Thyroid gland (tissue), 4 donors: Measurements from ENCODE around the gene SUN2. TPM values are rescaled to one million over a fixed set of nuclear protein-coding genes. Genes with fewer than 3 reads are reported as not detected.

ENCODE experiments used
- DNase-seq, 2 donors: peaks; one replicate each; pipeline ENCODE4 v3.0.0-alpha.2; 2019
- H3K27ac ChIP-seq, 3 donors: fragments of 200-600 bp; sonication (generic); 1 replicate in 2 of 3; 2 replicates in 1 of 3; pipeline ENCODE4 v1.5.1; 2016 to 2019; ENCODE audit warnings: mild to moderate bottlenecking in 1 of 3, moderate library complexity in 1 of 3
- H3K27me3 ChIP-seq: fragments of 200-600 bp; sonication (generic); one replicate; pipeline ENCODE4 v1.5.1; 2019
- H3K36me3 ChIP-seq, 2 donors: fragments of 200-600 bp; sonication (generic); one replicate each; pipeline ENCODE4 v1.5.1; 2016 to 2019
- H3K4me1 ChIP-seq, 2 donors: fragments of 200-600 bp; sonication (generic); one replicate each; pipeline ENCODE4 v1.5.1; 2017 to 2019
- H3K4me3 ChIP-seq, 3 donors: fragments of 200-600 bp; sonication (generic); replicated peaks in 1 of 3; 1 replicate in 2 of 3; 2 replicates in 1 of 3; pipeline ENCODE4 v1.5.1; 2016; ENCODE audit warnings: mild to moderate bottlenecking in 1 of 3
- H3K9me3 ChIP-seq: fragments of 200-600 bp; sonication (generic); one replicate; pipeline ENCODE4 v1.5.1; 2017
- CTCF ChIP-seq, 6 experiments: fragments of 200-600 bp in 3 of 6; fragments of 450-650 bp in 3 of 6; sonication (generic) in 3 of 6; IDR thresholded peaks; one replicate each; pipeline ENCODE4 v1.5.1; 2016 to 2019; ENCODE audit warnings: antibody characterized with exemption in 6 of 6, mild to moderate bottlenecking in 2 of 6, inconsistent platforms in 1 of 6, moderate library complexity in 1 of 6
- POLR2A ChIP-seq, 2 donors: fragments of 450-650 bp; IDR thresholded peaks; one replicate each; pipeline ENCODE4 v1.6.1; 2017; ENCODE audit warnings: antibody characterized with exemption in 2 of 2, mild to moderate bottlenecking in 2 of 2, moderate library complexity in 1 of 2
- WGBS, 2 donors: methylation state at CpG; one replicate each; pipeline ENCODE4 v1.1.5; 2017; 5-methylcytosine and 5-hydroxymethylcytosine counted together
- intact Hi-C: fragments of 100-400 bp; cut with DNase I; formaldehyde crosslinking; loops from one replicate; pipeline ENCODE4 v1.15.1; 2023
- total RNA-seq, 4 donors: library from RNA; depleted of rRNA; stranded (reverse); fragments of >200 nt; gene quantifications; one replicate each; pipeline ENCODE4 v1.2.3, GENCODE V29; 2016

SUN2 gene
- total RNA-seq, 4 donors from 2014 or later: 137 to 356 (median 153) TPM

DNA sequence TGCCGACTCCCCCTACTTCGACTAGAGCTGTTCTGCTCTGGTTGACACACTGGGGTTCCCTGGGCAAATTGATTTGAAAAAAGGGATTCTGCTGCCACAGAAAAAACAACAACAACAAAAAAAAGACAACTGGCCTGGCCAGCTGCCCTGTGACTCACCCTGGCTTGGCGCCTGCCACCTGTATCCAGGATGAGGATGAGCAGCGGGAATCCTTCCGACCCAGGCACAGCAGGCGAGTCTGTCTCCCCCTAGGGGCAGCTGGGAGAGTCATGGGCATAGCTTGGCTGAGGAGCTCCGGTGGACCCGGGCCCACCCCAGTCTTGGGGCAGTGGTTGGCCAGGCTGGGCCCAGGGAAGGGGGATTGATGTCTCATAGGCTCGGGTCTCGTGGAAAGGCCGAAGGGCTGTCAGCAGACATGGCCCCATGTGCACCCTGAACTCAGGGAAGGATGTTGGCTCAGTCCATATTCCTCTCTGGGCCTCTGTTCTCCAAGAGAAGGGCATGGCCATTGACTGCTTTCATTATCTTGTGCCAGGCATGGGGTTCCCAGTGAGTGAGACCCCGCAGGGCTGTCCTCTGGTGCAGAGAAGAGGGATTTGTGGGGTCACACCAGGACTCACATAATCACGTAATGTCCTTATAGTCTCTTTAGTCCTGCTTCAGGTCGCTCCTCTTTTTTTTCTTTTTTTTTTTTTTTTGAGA lies 10.4 kb upstream of the SUN2 start:
- intact Hi-C loops: no loop called here
- no peaks in the 10 kb centered on the region for H3K36me3 ChIP-seq
- peak; percentile 57 to 58 for DNase-seq
- H3K27ac ChIP-seq: no peak overlapping the region
- H3K4me1 ChIP-seq: peaks cover 0 to 8% of the 10 kb centered on the region in 2 donors
- no peaks in the 10 kb centered on the region for H3K9me3 ChIP-seq
- 43 to 54% methylated on average over 14 of the region's 14 CpGs for WGBS, 2 donors
- no peaks in the 10 kb centered on the region for H3K27me3 ChIP-seq
- TF ChIP-seq CTCF (IDR thresholded peaks at IDR 0.05): peak; percentile 26 to 75 (median 50)
- no peak for TF ChIP-seq POLR2A (IDR thresholded peaks at IDR 0.05)
- H3K4me3 ChIP-seq: no peak overlapping the region

GRCh38 chr22:38762551-38762983 lies 6.8 kb upstream of the SUN2 start:
- no peak for DNase-seq
- no peaks in the 10 kb centered on the region for H3K27me3 ChIP-seq
- intact Hi-C loops: no loop called here
- H3K36me3 ChIP-seq: no peaks in the 10 kb centered on the region
- H3K4me3 ChIP-seq: no peak overlapping the region
- 50 to 68% methylated on average over 11 of the region's 11 CpGs for WGBS, 2 donors
- H3K9me3 ChIP-seq: no peaks in the 10 kb centered on the region
- H3K27ac ChIP-seq: no peak overlapping the region
- TF ChIP-seq POLR2A (IDR thresholded peaks at IDR 0.05) (no peak), CTCF (IDR thresholded peaks at IDR 0.05) (no peak)
- H3K4me1 ChIP-seq: peaks cover 0 to 8% of the 10 kb centered on the region in 2 donors

GRCh38 chr22:38761202-38762162 lies 5.7 kb upstream of the SUN2 start:
- no peak overlapping the region for H3K27ac ChIP-seq
- WGBS, 2 donors: 66 to 74% methylated on average over 10 to 12 of the region's 20 CpGs
- H3K4me3 ChIP-seq: no peak overlapping the region
- no peaks in the 10 kb centered on the region for H3K36me3 ChIP-seq
- intact Hi-C loops: no loop called here
- TF ChIP-seq POLR2A (IDR thresholded peaks at IDR 0.05): no peak
- TF ChIP-seq CTCF (IDR thresholded peaks at IDR 0.05): no peak
- H3K9me3 ChIP-seq: no peaks in the 10 kb centered on the region
- H3K27me3 ChIP-seq: no peaks in the 10 kb centered on the region
- peak in 1 of 2 donors; percentile 20 for DNase-seq
- peaks cover 0 to 13% of the 10 kb centered on the region in 2 donors for H3K4me1 ChIP-seq

GRCh38 chr22:38760477-38761201 lies 4.8 kb upstream of the SUN2 start:
- Histone ChIP-seq H3K27me3 (no peaks in the 10 kb centered on the region), H3K4me3 (no peak overlapping the region), H3K27ac (no peak overlapping the region), H3K36me3 (no peaks in the 10 kb centered on the region), H3K4me1 (peaks cover 0 to 8% of the 10 kb centered on the region in 2 donors), H3K9me3 (no peaks in the 10 kb centered on the region)
- intact Hi-C loops: no loop called here
- no peak for DNase-seq
- TF ChIP-seq CTCF (IDR thresholded peaks at IDR 0.05) (no peak), POLR2A (IDR thresholded peaks at IDR 0.05) (no peak)
- 85 to 87% methylated on average over 12 of the region's 12 CpGs for WGBS, 2 donors
